Measurements from ENCODE around the gene ZBTB11.
"Not testable (repeated sequence)": the region's sequence is repeated elsewhere in the genome, so short reads cannot be mapped to it uniquely, and the experiment has no call there.

Gene ZBTB11

DNA sequence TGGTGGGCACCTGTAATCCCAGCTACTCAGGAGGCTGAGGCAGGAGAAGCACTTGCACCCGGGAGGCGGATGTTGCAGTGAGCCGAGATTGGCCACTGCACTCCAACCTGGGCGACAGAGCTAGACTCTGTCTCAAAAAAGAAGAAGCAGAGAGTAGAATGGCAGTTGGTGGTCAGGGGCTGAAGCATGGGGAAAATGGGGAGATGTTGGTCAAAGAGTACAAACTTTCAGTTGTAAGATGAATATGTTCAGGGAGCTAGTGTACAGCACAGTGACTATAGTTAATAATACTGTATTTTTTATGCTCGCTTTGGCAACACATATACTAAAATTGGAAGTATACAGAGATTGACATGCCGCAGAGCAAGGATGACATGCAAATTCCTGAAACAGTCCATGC is 61.4 kb downstream of the ZBTB11 start:
- DNase-seq (ENCODE audit: low read depth) = no peak

DNA sequence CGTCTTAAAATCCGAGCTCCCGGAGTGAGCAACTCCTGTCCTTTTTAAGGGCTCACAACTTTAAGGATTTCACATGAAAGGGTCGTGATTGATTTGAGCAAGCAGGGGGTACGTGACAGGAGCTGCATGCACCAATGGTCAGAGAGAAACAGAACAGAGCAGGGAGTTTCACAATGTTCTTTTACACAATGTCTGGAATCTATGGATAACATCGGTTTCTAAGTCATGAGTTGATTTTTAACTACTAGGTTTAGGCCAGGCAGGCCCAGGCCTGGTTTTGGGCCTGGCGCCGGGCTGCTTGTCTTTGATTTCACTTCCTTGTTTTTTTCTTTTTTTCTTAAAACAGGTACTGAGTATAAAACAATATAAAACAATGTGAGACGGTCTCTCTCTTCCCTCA is 63.9 kb downstream of the ZBTB11 start:
- DNase-seq (ENCODE audit: low read depth) = not testable (repeated sequence)

DNA sequence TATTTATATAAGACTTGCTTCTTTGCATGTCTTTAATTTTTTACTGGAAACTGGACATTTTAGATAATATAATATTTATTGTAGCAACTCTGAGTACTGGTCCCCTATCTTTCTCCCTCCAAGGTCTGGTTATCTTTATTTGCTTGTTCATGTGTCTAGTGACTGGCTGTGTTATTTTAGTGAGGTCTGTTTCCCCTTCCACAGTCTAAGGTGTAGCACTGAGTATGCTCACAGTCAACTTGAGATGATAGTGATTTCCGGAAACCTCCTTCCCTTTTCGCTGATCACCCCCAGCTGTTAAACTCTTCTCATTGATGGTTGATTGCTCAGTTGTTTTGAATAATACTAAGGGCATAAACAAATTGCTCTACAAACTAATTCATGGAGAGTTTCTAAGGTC is 65.9 kb downstream of the ZBTB11 start:
- DNase-seq (ENCODE audit: low read depth) = no peak

DNA sequence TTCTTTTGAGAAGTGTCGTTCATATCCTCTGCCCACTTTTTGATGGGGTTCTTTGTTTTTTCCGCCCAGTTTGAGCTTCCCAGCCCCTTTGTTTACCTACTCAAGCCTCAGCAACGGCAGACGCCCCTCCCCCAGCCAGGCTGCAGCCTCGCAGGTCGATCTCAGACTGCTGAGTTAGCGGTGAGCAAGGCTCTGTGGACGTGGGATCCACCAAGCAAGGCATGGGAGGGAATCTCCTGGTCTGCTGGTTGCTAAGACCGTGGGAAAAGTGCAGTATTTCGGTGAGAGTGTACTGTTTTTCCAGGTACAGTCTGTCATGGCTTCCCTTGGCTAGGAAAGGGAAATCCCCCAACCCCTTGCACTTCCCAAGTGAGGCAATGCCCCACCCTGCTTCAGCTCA is 71.5 kb downstream of the ZBTB11 start:
- DNase-seq (ENCODE audit: low read depth) = not testable (repeated sequence)

DNA sequence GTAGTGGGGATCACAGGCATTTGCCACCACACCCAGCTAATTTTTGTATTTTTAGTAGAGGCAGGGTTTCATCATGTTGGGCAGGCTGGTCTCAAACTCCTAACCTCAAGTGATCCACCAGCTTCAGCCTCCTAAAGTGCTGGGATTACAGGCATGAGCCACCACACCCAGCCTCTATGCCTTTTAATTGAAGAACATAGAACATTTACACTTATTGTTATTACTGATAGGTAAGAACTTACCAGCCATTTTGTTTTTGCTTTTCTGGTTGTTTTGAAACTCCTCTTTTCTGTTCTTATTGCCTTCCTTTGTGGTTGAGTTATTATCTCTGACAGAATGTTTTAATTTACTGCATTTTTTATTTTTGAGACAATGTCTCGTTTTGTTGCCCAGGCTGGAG is 73.7 kb downstream of the ZBTB11 start:
- no peak for DNase-seq (ENCODE audit: low read depth)

DNA sequence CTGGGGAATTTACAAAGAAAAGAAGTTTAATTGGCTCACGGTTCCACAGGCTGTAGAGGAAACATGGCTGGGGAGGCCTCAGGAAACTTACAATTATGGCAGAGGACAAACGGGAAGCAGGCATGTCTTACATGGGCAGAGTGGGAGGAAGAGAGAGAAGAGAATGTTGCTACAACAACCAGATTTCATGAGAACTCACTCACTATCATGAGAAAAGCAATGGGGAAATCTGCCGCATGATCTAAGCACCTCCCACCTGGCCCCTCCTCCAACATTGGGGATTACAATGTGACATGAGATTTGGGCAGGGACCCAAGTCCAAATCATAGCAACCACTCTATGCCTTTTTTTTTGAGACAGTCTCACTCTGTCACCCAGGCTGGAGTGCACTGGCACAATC is 74.2 kb downstream of the ZBTB11 start:
- no peak for DNase-seq (ENCODE audit: low read depth)
